Breast epithelium (tissue), 4 donors: ENCODE measurements around the gene ANO2. TPM values are rescaled to one million over a fixed set of nuclear protein-coding genes. Genes with fewer than 3 reads are reported as not detected.

ENCODE experiments used
- DNase-seq, 2 donors: peaks; one replicate each; pipeline ENCODE4 v3.0.0-alpha.2; 2019; ENCODE audit warnings: low spot score in 2 of 2
- H3K27ac ChIP-seq, 2 donors: fragments of 200-600 bp; sonication (generic) in 1 of 2; one replicate each; pipeline ENCODE4 v1.5.1; 2016 to 2019; ENCODE audit warnings: mild to moderate bottlenecking in 1 of 2
- H3K27me3 ChIP-seq, 2 donors: fragments of 200-600 bp; sonication (generic) in 1 of 2; one replicate each; pipeline versions ENCODE4 v1.5.1 to v1.6.0; 2017 to 2019; ENCODE audit warnings: control low read depth in 1 of 2, mild to moderate bottlenecking in 1 of 2
- H3K36me3 ChIP-seq: fragments of 200-600 bp; one replicate; pipeline ENCODE4 v1.5.1; 2019
- H3K4me1 ChIP-seq, 2 donors: fragments of 200-600 bp; sonication (generic); one replicate each; pipeline ENCODE4 v1.5.1; 2016 to 2019; ENCODE audit warnings: control low read depth in 1 of 2
- H3K4me3 ChIP-seq, 3 donors: fragments of 200-600 bp; sonication (generic); 1 replicate in 2 of 3; 2 replicates in 1 of 3; pipeline ENCODE4 v1.5.1; 2016 to 2019; ENCODE audit warnings: mild to moderate bottlenecking in 3 of 3, moderate library complexity in 2 of 3
- H3K9me3 ChIP-seq, 2 donors: fragments of 200-600 bp; sonication (generic) in 1 of 2; one replicate each; pipeline ENCODE4 v1.5.1; 2016 to 2019; ENCODE audit warnings: control low read depth in 1 of 2
- POLR2A ChIP-seq: fragments of 450-650 bp; IDR thresholded peaks from one replicate; pipeline ENCODE4 v1.6.1; 2016; ENCODE audit warnings: antibody characterized with exemption, mild to moderate bottlenecking, moderate library complexity
- POLR2AphosphoS5 ChIP-seq, 3 donors: sonication (generic); formaldehyde crosslinking; IDR thresholded peaks; one replicate each; pipeline ENCODE4 v1.6.1; 2017; ENCODE audit warnings: antibody characterized with exemption in 3 of 3
- intact Hi-C: fragments of 100-400 bp; cut with DNase I; formaldehyde crosslinking; loops from one replicate; pipeline ENCODE4 v1.15.1; 2023; ENCODE audit warnings: low total_unique reads
- total RNA-seq, 3 donors: library from RNA; depleted of rRNA; stranded (reverse); fragments of >200 nt; gene quantifications; one replicate each; pipeline ENCODE4 v1.1.0, GENCODE V29; 2016
- TF ChIP-seq, protein P1 (sequence below), 3 donors: fragments of 450-650 bp; IDR thresholded peaks; one replicate each; pipeline ENCODE4 v1.5.1; 2016 to 2017; ENCODE audit warnings: antibody characterized with exemption in 3 of 3, mild to moderate bottlenecking in 3 of 3, moderate library complexity in 3 of 3

ANO2 gene
- total RNA-seq, 3 donors from 2014 or later, result 5.0 to 33.1 (median 16.8) TPM

DNA sequence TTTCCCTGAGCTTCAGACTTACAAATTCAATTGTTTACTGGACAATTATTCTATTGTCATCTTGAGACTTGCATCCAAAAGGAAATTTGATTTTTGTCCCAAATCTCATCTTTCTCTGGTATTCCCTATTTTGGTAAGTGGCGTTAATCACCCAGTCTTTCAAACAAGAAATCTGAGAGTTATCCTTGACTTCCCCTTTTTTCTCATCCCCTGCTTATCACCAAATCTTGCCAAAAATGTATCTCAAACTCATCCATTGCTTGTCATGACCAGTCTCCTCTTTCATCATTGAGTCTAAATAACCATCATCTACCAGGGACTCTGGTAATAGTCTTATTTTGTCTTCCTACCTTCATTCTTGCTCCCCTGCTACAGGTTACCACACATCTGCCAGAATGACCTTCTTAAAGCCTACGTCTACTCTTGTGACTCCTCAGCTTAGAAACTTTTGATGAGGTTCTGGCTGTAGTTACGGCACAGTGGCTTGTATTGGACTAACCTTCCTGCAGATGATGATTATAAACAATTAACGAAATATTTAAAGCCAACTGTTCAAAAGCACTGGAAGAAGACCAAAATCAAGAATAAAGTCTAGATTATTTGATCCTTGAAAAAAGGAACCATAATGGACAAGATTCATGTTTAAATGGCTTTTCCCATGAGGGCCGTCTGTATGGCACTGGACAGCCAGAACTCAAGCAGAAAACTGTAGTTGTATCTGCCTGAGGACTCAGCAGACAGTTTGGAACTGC lies 9.0 kb upstream of the ANO2 start:
- Histone ChIP-seq H3K4me1 (no peaks in the 10 kb centered on the region), H3K36me3 (no peaks in the 10 kb centered on the region), H3K27me3 (no peaks in the 10 kb centered on the region), H3K27ac (no peak overlapping the region), H3K4me3 (no peak overlapping the region), H3K9me3 (no peaks in the 10 kb centered on the region)
- TF ChIP-seq, protein P1, sequence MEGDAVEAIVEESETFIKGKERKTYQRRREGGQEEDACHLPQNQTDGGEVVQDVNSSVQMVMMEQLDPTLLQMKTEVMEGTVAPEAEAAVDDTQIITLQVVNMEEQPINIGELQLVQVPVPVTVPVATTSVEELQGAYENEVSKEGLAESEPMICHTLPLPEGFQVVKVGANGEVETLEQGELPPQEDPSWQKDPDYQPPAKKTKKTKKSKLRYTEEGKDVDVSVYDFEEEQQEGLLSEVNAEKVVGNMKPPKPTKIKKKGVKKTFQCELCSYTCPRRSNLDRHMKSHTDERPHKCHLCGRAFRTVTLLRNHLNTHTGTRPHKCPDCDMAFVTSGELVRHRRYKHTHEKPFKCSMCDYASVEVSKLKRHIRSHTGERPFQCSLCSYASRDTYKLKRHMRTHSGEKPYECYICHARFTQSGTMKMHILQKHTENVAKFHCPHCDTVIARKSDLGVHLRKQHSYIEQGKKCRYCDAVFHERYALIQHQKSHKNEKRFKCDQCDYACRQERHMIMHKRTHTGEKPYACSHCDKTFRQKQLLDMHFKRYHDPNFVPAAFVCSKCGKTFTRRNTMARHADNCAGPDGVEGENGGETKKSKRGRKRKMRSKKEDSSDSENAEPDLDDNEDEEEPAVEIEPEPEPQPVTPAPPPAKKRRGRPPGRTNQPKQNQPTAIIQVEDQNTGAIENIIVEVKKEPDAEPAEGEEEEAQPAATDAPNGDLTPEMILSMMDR (IDR thresholded peaks at IDR 0.05), result no peak
- TF ChIP-seq POLR2AphosphoS5 (IDR thresholded peaks at IDR 0.05) (no peak), POLR2A (no peak)
- intact Hi-C loops, result no loop called here
- no peak for DNase-seq

DNA sequence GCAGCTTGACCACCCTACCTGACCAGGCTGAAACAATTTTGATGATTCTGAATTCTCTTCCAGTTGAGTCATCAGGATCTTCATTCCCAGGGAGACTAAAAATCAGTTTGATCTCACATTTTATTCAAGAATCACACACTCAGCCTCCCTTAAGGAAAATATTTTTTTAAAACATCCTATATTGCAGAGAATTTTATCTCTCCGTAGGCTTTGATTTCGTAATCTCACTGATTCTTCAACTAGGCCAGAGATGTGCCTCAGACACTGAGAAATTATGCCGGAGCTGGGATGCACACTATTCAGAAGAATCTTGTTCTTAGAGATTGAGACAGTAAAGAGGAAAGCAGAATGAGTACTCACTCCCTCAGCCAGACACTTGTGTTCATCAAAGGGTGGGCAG lies 7.0 kb upstream of the ANO2 start:
- no peak for DNase-seq
- TF ChIP-seq, protein P1 (IDR thresholded peaks at IDR 0.05), result no peak
- TF ChIP-seq POLR2AphosphoS5 (IDR thresholded peaks at IDR 0.05), result no peak
- TF ChIP-seq POLR2A, result no peak

DNA sequence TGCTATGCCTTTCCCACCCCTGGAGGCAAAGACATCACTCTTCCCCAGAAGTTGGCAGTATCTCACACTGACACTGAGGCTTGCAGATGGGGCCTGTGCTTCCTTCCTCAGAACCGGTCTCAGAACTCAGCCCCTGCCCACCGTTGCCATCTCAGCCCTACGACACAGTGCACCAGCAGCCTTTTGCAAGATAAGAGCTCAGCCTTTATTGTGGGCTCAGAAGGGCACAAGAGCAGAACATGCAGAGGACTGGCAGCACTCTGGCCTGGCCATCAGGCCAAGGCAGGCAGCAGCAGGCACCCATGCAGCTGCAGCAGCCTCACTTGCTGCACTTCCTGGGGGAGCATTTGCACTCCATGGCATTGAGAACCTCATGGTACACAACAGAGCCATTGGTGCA lies 3.6 kb upstream of the ANO2 start:
- Histone ChIP-seq H3K4me1 (peaks cover 0 to 6% of the 10 kb centered on the region in 2 donors), H3K4me3 (no peak overlapping the region), H3K27me3 (peaks cover 0 to 14% of the 10 kb centered on the region in 2 donors), H3K9me3 (no peaks in the 10 kb centered on the region), H3K27ac (no peak overlapping the region), H3K36me3 (no peaks in the 10 kb centered on the region)
- no peak for DNase-seq
- intact Hi-C loops, result no loop called here
- TF ChIP-seq, protein P1 (IDR thresholded peaks at IDR 0.05), result no peak
- TF ChIP-seq POLR2A (no peak), POLR2AphosphoS5 (IDR thresholded peaks at IDR 0.05) (no peak)

More for the DNA sequence above, 7.0 kb upstream of the ANO2 start:
- Histone ChIP-seq H3K4me3 (no peak overlapping the region), H3K36me3 (no peaks in the 10 kb centered on the region), H3K27me3 (peaks cover 0 to 3% of the 10 kb centered on the region in 2 donors), H3K27ac (no peak overlapping the region), H3K4me1 (no peaks in the 10 kb centered on the region), H3K9me3 (no peaks in the 10 kb centered on the region)
- intact Hi-C loops, result no loop called here

DNA sequence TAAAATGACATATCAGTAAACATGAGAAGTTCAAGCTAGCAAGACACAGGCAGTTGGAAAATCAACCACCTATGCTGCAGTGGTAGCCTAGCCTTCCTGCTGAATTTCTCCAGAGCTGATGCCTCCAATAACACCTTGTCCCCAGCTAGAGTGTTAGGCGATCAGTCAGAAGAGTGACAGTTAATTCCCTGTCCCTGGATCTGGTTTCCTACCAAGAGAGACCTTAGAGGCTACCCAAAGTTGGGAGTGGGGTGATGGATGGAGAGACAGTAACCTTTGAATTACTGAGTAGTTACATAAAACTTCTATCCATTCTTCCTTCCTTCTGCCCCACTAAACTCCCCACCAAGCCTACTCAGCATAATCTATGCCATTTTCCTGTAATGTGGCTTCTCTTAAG lies 1.9 kb upstream of the ANO2 start:
- DNase-seq, result no peak
- Histone ChIP-seq H3K9me3 (no peaks in the 10 kb centered on the region), H3K27me3 (peaks cover 0 to 14% of the 10 kb centered on the region in 2 donors), H3K27ac (no peak overlapping the region), H3K36me3 (no peaks in the 10 kb centered on the region), H3K4me1 (peaks cover 0 to 6% of the 10 kb centered on the region in 2 donors), H3K4me3 (no peak overlapping the region)
- intact Hi-C loops, result no loop called here
- TF ChIP-seq POLR2A (no peak), POLR2AphosphoS5 (IDR thresholded peaks at IDR 0.05) (no peak)
- TF ChIP-seq, protein P1 (IDR thresholded peaks at IDR 0.05), result no peak

DNA sequence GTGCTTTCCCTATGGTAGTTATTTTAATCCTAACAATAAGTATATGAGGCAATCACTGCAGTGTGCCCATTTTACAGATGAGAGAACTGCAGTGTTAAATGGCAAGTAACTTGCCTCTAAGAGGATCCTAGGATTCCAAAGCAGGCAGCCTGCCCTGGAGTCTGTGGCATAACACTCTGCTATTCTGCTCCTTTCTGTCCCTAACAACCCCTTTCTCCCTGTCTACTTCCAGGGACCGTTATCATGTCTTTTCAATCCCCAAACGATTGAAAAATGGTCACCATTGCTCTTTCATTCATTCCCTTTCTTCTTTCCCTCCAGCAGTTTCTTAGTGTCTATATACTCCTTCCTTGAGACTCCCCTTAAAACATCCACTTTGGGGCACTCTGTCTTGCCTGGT lies 1.3 kb upstream of the ANO2 start:
- H3K27me3 ChIP-seq, result peaks cover 0 to 14% of the 10 kb centered on the region in 2 donors
- TF ChIP-seq, protein P1 (IDR thresholded peaks at IDR 0.05), result no peak
- TF ChIP-seq POLR2A, result no peak
- TF ChIP-seq POLR2AphosphoS5 (IDR thresholded peaks at IDR 0.05), result no peak
- no peak overlapping the region for H3K4me3 ChIP-seq
- DNase-seq, result no peak
- H3K27ac ChIP-seq, result no peak overlapping the region
- H3K36me3 ChIP-seq, result no peaks in the 10 kb centered on the region
- H3K4me1 ChIP-seq, result peaks cover 0 to 6% of the 10 kb centered on the region in 2 donors
- intact Hi-C loops, result no loop called here
- H3K9me3 ChIP-seq, result no peaks in the 10 kb centered on the region
